Inflammatory macrophage (primary cell): ENCODE results near the gene SLC36A1.
"Not testable (repeated sequence)": the region's sequence is repeated elsewhere in the genome, so short reads cannot be mapped to it uniquely, and the experiment has no call there.

Experiments
- DNase-seq, 2 donors: peaks; one replicate each; pipeline ENCODE4 v3.0.0-alpha.2; 2020 to 2022

Gene SLC36A1

GRCh38 chr5:151487544-151487943 is 40.1 kb downstream of the SLC36A1 start:
- no peak for DNase-seq

GRCh38 chr5:151490627-151491026 is 43.2 kb downstream of the SLC36A1 start:
- peak; percentile 26 to 67 for DNase-seq

- no peak for DNase-seq
These were observed 43.7 kb downstream of the SLC36A1 start for GRCh38 chr5:151491062-151491461.

GRCh38 chr5:151492729-151493128 is 45.3 kb downstream of the SLC36A1 start:
- peak; percentile 89 to 96 for DNase-seq

GRCh38 chr5:151493665-151494064 is 46.3 kb downstream of the SLC36A1 start:
- DNase-seq: peak; percentile 72 to 73

GRCh38 chr5:151495320-151495719 is 47.9 kb downstream of the SLC36A1 start:
- peak in 1 of 2 donors; percentile 12 for DNase-seq

GRCh38 chr5:151496041-151496484 is 48.7 kb downstream of the SLC36A1 start:
- peak; percentile 60 to 78 for DNase-seq

- DNase-seq: peak in 1 of 2 donors; percentile 12
These were observed 50.1 kb downstream of the SLC36A1 start for GRCh38 chr5:151497391-151498002.

- no peak for DNase-seq
These were observed 51.2 kb downstream of the SLC36A1 start for GRCh38 chr5:151498395-151499155.

GRCh38 chr5:151499501-151500035 is 52.2 kb downstream of the SLC36A1 start:
- peak; percentile 53 to 69 for DNase-seq

- peak; percentile 35 to 82 for DNase-seq
These were observed 56.6 kb downstream of the SLC36A1 start for GRCh38 chr5:151504006-151504405.

- not testable (repeated sequence) for DNase-seq
These were observed 60.9 kb downstream of the SLC36A1 start for GRCh38 chr5:151508308-151508707.

GRCh38 chr5:151509231-151509630 is 61.8 kb downstream of the SLC36A1 start:
- no peak for DNase-seq

GRCh38 chr5:151509836-151510235 is 62.4 kb downstream of the SLC36A1 start:
- no peak for DNase-seq

GRCh38 chr5:151517122-151517920 is 69.9 kb downstream of the SLC36A1 start:
- no peak for DNase-seq

- DNase-seq: no peak
These were observed 72.9 kb downstream of the SLC36A1 start for GRCh38 chr5:151520294-151520693.

- peak; percentile 69 to 73 for DNase-seq
These were observed 74.8 kb downstream of the SLC36A1 start for GRCh38 chr5:151522226-151522625.

GRCh38 chr5:151523335-151523734 is 75.9 kb downstream of the SLC36A1 start:
- peak; percentile 75 to 77 for DNase-seq

- DNase-seq: no peak
These were observed 80.8 kb downstream of the SLC36A1 start for GRCh38 chr5:151528153-151528552.

GRCh38 chr5:151528996-151529395 is 81.6 kb downstream of the SLC36A1 start:
- DNase-seq: no peak

- DNase-seq: no peak
These were observed 84.2 kb downstream of the SLC36A1 start for GRCh38 chr5:151531581-151531980.

- DNase-seq: no peak
These were observed 85.0 kb downstream of the SLC36A1 start for GRCh38 chr5:151532416-151532815.

- DNase-seq: no peak
These were observed 86.9 kb downstream of the SLC36A1 start for GRCh38 chr5:151534350-151534749.
